HG03575 (cell line): Measurements from ENCODE around the gene NAP1L5.

ENCODE experiments used
- ATAC-seq: cut with Tn5 transposase; IDR thresholded peaks from one replicate; pipeline ENCODE4 v1.9.1; 2021; ENCODE audit not compliant: unreplicated experiment, insufficient number of reproducible peaks, low FRiP score; ENCODE audit errors: extremely low read depth

NAP1L5 gene

GRCh38 chr4:88725143-88725542 lies 27.5 kb upstream of the NAP1L5 start:
- no peak for ATAC-seq

- no peak for ATAC-seq
These were observed 26.8 kb upstream of the NAP1L5 start for GRCh38 chr4:88724406-88724805.

GRCh38 chr4:88722828-88723227 lies 25.2 kb upstream of the NAP1L5 start:
- no peak for ATAC-seq

GRCh38 chr4:88722276-88722780 lies 24.7 kb upstream of the NAP1L5 start:
- no peak for ATAC-seq

- ATAC-seq, result no peak
These were observed 23.1 kb upstream of the NAP1L5 start for GRCh38 chr4:88720451-88721428.

GRCh38 chr4:88719381-88719780 lies 21.8 kb upstream of the NAP1L5 start:
- no peak for ATAC-seq

- ATAC-seq, result no peak
These were observed 20.5 kb upstream of the NAP1L5 start for GRCh38 chr4:88718098-88718497.

GRCh38 chr4:88713782-88714181 lies 16.2 kb upstream of the NAP1L5 start:
- ATAC-seq, result no peak

GRCh38 chr4:88709989-88710388 lies 12.4 kb upstream of the NAP1L5 start:
- ATAC-seq, result no peak

- ATAC-seq, result no peak
These were observed 8.9 kb upstream of the NAP1L5 start for GRCh38 chr4:88706574-88706973.

GRCh38 chr4:88705805-88706492 lies 8.3 kb upstream of the NAP1L5 start:
- no peak for ATAC-seq

- no peak for ATAC-seq
These were observed 7.6 kb upstream of the NAP1L5 start for GRCh38 chr4:88705223-88705622.

GRCh38 chr4:88702782-88703181 lies 5.2 kb upstream of the NAP1L5 start:
- no peak for ATAC-seq

- no peak for ATAC-seq
These were observed 890 bp upstream of the NAP1L5 start for GRCh38 chr4:88698519-88698918.

GRCh38 chr4:88697141-88697540 lies 488 bp downstream of the NAP1L5 start:
- no peak for ATAC-seq

- no peak for ATAC-seq
These were observed 999 bp downstream of the NAP1L5 start for GRCh38 chr4:88696630-88697029.

GRCh38 chr4:88693792-88694191 lies 3.8 kb downstream of the NAP1L5 start:
- no peak for ATAC-seq

- ATAC-seq, result no peak
These were observed 7.3 kb downstream of the NAP1L5 start for GRCh38 chr4:88690355-88690754.

- ATAC-seq, result no peak
These were observed 16.4 kb downstream of the NAP1L5 start for GRCh38 chr4:88681209-88681608.

GRCh38 chr4:88675543-88675942 lies 22.1 kb downstream of the NAP1L5 start:
- ATAC-seq, result no peak
